ENCODE results near the gene PLXNA4. TPM values are rescaled to one million over a fixed set of nuclear protein-coding genes. Genes with fewer than 3 reads are reported as not detected.

PLXNA4 gene
- total RNA-seq, 4 donors from 2014 or later, result 0.31 to 0.66 (median 0.43) TPM

GRCh38 chr7:132482866-132483265, 93.4 kb downstream of the PLXNA4 start:
- intact Hi-C loops (cut with DNase I; ENCODE audit: low total_unique reads), result no loop called here
- TF ChIP-seq CTCF (IDR thresholded peaks at IDR 0.05 in 4 of 5, conservative IDR thresholded peaks at IDR 0.05 in 1 of 5) (no peak), POLR2A (IDR thresholded peaks at IDR 0.05) (no peak)
- H3K9me3 ChIP-seq, result no peaks in the 10 kb centered on the region
- no peaks in the 10 kb centered on the region for H3K36me3 ChIP-seq
- H3K27me3 ChIP-seq, result no peaks in the 10 kb centered on the region
- no peak for DNase-seq
- no peaks in the 10 kb centered on the region for H3K4me1 ChIP-seq
- no peak for ATAC-seq
- in situ Hi-C loops (cut with MboI; ENCODE audit: low sequenced_read_pairs in 4 of 4), result no loop called here
- no peak overlapping the region for H3K27ac ChIP-seq
- no peak overlapping the region for H3K4me3 ChIP-seq

GRCh38 chr7:132480534-132480933, 95.7 kb downstream of the PLXNA4 start:
- H3K27me3 ChIP-seq, result no peaks in the 10 kb centered on the region
- peak in 1 of 2 donors; percentile 12 for ATAC-seq
- in situ Hi-C loops (cut with MboI; ENCODE audit: low sequenced_read_pairs in 4 of 4), result no loop called here
- peak; percentile 6 to 24 for DNase-seq
- no peaks in the 10 kb centered on the region for H3K4me1 ChIP-seq
- intact Hi-C loops (cut with DNase I; ENCODE audit: low total_unique reads), result no loop called here
- H3K36me3 ChIP-seq, result no peaks in the 10 kb centered on the region
- H3K4me3 ChIP-seq, result no peak overlapping the region
- no peaks in the 10 kb centered on the region for H3K9me3 ChIP-seq
- H3K27ac ChIP-seq, result no peak overlapping the region
- TF ChIP-seq CTCF (IDR thresholded peaks at IDR 0.05 in 4 of 5, conservative IDR thresholded peaks at IDR 0.05 in 1 of 5) (no peak), POLR2A (IDR thresholded peaks at IDR 0.05) (no peak)

GRCh38 chr7:132476541-132476940, 99.7 kb downstream of the PLXNA4 start:
- H3K4me3 ChIP-seq, result no peak overlapping the region
- ATAC-seq (no peak), DNase-seq (no peak)
- in situ Hi-C loops (cut with MboI; ENCODE audit: low sequenced_read_pairs in 4 of 4), result no loop called here
- no peaks in the 10 kb centered on the region for H3K36me3 ChIP-seq
- H3K4me1 ChIP-seq, result peaks cover 7 to 12% of the 10 kb centered on the region in 2 donors
- H3K27ac ChIP-seq, result no peak overlapping the region
- H3K9me3 ChIP-seq, result no peaks in the 10 kb centered on the region
- TF ChIP-seq CTCF (IDR thresholded peaks at IDR 0.05 in 4 of 5, conservative IDR thresholded peaks at IDR 0.05 in 1 of 5), result no peak
- TF ChIP-seq POLR2A (IDR thresholded peaks at IDR 0.05), result no peak
- intact Hi-C loops (cut with DNase I; ENCODE audit: low total_unique reads), result no loop called here
- no peaks in the 10 kb centered on the region for H3K27me3 ChIP-seq

- Histone ChIP-seq H3K27me3 (no peaks in the 10 kb centered on the region), H3K4me3 (no peak overlapping the region), H3K4me1 (peaks cover 7 to 12% of the 10 kb centered on the region in 2 donors), H3K36me3 (no peaks in the 10 kb centered on the region), H3K27ac (no peak overlapping the region), H3K9me3 (no peaks in the 10 kb centered on the region)
- intact Hi-C loops (cut with DNase I; ENCODE audit: low total_unique reads) (no loop called here), in situ Hi-C loops (cut with MboI; ENCODE audit: low sequenced_read_pairs in 4 of 4) (no loop called here)
- DNase-seq, result no peak
- no peak for ATAC-seq
- TF ChIP-seq POLR2A (IDR thresholded peaks at IDR 0.05) (no peak), CTCF (IDR thresholded peaks at IDR 0.05 in 4 of 5, conservative IDR thresholded peaks at IDR 0.05 in 1 of 5) (no peak)
Observed at GRCh38 chr7:132475669-132476116, 100.6 kb downstream of the PLXNA4 start.

- ATAC-seq, result no peak
- in situ Hi-C loops (cut with MboI; ENCODE audit: low sequenced_read_pairs in 4 of 4), result no loop called here
Observed at GRCh38 chr7:132475037-132475668, 101.1 kb downstream of the PLXNA4 start.

More at GRCh38 chr7:132475037-132475668, 101.1 kb downstream of the PLXNA4 start:
- no peak overlapping the region for H3K4me3 ChIP-seq
- no peak for TF ChIP-seq POLR2A (IDR thresholded peaks at IDR 0.05)
- no peak for TF ChIP-seq CTCF (IDR thresholded peaks at IDR 0.05 in 4 of 5, conservative IDR thresholded peaks at IDR 0.05 in 1 of 5)
- H3K4me1 ChIP-seq, result peaks cover 7 to 12% of the 10 kb centered on the region in 2 donors
- H3K36me3 ChIP-seq, result no peaks in the 10 kb centered on the region
- no peaks in the 10 kb centered on the region for H3K9me3 ChIP-seq
- intact Hi-C loops (cut with DNase I; ENCODE audit: low total_unique reads), result no loop called here
- DNase-seq, result no peak
- no peak overlapping the region for H3K27ac ChIP-seq
- H3K27me3 ChIP-seq, result no peaks in the 10 kb centered on the region
